HUES6 (cell line): ENCODE measurements around the gene ISLR.

Experiments used
- H3K27ac ChIP-seq: 2 replicates; pipeline ENCODE4 v1.7.0; 2013; ENCODE audit warnings: low read depth, mild to moderate bottlenecking, low read length, inconsistent platforms
- H3K27me3 ChIP-seq: 2 replicates; pipeline ENCODE4 v1.6.1; 2013; ENCODE audit warnings: low read length; ENCODE audit not compliant: control insufficient read depth, insufficient read depth
- H3K36me3 ChIP-seq: 2 replicates; pipeline ENCODE4 v1.6.1; 2013; ENCODE audit warnings: low read length; ENCODE audit not compliant: control insufficient read depth, insufficient read depth
- H3K4me1 ChIP-seq: 2 replicates; pipeline ENCODE4 v1.6.1; 2013; ENCODE audit warnings: low read length; ENCODE audit not compliant: control insufficient read depth, insufficient read depth
- H3K4me3 ChIP-seq: 2 replicates; pipeline ENCODE4 v1.5.1; 2013; ENCODE audit warnings: low read depth, low read length
- H3K9ac ChIP-seq: one replicate; pipeline ENCODE4 v1.6.1; 2013; ENCODE audit warnings: mild to moderate bottlenecking, low read length
- H3K9me3 ChIP-seq: 2 replicates; pipeline ENCODE4 v1.6.1; 2013; ENCODE audit warnings: low read depth, low read length; ENCODE audit not compliant: control insufficient read depth, insufficient read depth

Gene ISLR

DNA sequence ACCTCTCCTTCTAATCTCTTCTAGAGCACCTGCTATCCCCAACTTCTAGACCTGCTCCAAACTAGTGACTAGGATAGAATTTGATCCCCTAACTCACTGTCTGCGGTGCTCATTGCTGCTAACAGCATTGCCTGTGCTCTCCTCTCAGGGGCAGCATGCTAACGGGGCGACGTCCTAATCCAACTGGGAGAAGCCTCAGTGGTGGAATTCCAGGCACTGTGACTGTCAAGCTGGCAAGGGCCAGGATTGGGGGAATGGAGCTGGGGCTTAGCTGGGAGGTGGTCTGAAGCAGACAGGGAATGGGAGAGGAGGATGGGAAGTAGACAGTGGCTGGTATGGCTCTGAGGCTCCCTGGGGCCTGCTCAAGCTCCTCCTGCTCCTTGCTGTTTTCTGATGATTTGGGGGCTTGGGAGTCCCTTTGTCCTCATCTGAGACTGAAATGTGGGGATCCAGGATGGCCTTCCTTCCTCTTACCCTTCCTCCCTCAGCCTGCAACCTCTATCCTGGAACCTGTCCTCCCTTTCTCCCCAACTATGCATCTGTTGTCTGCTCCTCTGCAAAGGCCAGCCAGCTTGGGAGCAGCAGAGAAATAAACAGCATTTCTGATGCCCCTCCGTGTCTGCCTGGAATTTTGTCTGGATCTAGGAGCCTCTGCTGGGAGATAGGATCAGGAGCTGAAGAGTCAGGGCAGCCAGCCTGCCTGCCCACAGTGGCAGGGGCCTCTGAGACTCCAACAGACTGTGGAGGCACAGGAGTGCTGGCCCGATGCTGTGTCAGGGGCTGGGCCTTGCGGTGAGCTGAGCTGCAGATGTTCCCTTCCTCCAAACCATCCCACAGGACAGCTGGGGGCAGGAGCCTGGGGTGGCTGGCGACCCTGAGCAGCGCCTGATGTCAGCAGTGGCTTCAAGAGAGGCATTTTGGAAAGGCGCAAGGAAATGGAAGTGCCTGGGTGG, 3.0 kb downstream of the ISLR start:
- H3K27me3 ChIP-seq, result no peaks in the 10 kb centered on the region
- H3K27ac ChIP-seq, result no peak overlapping the region
- H3K9ac ChIP-seq, result no peak overlapping the region
- no peaks in the 10 kb centered on the region for H3K9me3 ChIP-seq
- H3K4me3 ChIP-seq, result no peak overlapping the region
- H3K4me1 ChIP-seq, result peaks cover 42% of the 10 kb centered on the region
- H3K36me3 ChIP-seq, result peaks cover 12% of the 10 kb centered on the region; the same call in 1 of the 2 replicates

DNA sequence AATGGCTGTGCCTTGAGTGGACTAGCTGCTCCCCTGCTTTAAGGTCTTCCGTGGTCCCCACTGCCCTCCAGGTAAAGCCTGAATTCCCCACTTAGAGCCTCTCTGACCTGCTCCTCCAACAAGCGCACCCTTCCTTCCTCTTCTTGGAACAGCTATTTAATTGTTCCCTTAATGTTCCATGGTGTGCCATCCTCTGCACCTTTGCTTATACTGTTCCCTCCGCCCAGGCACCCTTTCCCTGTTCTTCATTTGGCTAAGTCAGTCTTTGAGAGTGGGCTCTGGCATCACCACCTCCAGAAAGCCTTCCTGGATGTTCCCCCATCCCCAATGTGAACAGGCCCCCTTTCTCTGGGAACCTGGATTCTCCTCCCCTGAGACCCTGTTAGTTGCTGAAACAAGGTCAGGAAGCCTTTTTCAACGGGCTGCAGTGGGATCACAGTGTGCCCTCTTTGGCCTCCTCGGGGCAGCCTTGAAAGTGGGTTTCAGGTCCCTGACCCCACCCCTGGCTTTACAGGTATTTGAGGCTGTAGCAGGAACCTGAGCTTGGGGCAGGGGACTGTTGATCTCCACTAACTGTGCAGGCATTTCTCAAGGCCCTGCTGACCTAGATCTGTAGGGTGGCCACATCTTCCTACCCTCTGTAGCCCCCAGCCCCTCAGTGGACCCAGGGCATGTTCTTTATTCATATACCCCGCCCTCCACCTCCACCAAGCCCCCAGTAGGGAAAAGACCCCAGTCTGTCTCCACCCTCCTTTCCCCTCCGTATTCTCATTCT, 5.0 kb downstream of the ISLR start:
- no peak overlapping the region for H3K27ac ChIP-seq
- peaks cover 28% of the 10 kb centered on the region for H3K4me1 ChIP-seq
- H3K4me3 ChIP-seq, result no peak overlapping the region
- no peak overlapping the region for H3K9ac ChIP-seq
- no peaks in the 10 kb centered on the region for H3K27me3 ChIP-seq
- H3K9me3 ChIP-seq, result no peaks in the 10 kb centered on the region
- peaks cover 15% of the 10 kb centered on the region; the same call in 1 of the 2 replicates for H3K36me3 ChIP-seq

DNA sequence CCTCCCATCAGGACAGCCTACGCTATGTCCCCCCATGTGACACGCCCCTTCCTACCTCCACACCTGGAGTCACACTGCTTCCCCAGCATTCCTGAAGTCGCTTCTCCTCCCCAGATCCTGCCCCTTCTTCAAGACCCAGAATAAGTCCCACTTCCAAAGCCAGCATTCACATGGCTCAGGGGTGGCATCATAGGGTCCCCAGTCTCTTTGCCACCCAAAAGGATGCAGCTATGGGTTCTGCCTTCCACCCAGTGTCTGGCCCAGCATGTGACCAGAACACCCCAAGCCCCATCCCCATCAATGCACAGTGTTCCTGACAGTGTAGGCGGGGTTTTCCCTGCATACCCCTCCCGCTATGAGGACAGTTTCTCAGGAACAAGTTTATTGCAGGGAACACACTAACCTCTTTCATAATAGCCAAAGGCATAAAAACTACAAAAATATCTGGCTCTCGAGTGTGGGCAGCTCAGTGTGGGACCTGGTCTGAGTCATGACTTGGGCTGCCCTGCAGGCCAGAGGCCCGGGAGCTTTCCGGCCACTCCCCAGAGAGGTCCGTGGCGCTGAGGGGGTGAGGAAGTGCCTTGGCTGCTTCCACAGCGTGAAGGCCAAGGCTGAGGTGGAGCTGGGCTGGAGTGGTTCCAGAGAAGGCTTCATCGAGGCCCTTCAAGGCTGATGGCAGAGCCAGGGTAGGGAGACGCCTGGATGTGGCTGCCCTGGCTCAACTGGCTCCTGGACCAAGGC, 5.8 kb downstream of the ISLR start:
- Histone ChIP-seq H3K36me3 (peaks cover 15% of the 10 kb centered on the region; the same call in 1 of the 2 replicates), H3K4me3 (no peak overlapping the region), H3K9me3 (no peaks in the 10 kb centered on the region), H3K4me1 (peaks cover 22% of the 10 kb centered on the region; the same call in 1 of the 2 replicates), H3K27ac (no peak overlapping the region), H3K9ac (no peak overlapping the region), H3K27me3 (no peaks in the 10 kb centered on the region)

DNA sequence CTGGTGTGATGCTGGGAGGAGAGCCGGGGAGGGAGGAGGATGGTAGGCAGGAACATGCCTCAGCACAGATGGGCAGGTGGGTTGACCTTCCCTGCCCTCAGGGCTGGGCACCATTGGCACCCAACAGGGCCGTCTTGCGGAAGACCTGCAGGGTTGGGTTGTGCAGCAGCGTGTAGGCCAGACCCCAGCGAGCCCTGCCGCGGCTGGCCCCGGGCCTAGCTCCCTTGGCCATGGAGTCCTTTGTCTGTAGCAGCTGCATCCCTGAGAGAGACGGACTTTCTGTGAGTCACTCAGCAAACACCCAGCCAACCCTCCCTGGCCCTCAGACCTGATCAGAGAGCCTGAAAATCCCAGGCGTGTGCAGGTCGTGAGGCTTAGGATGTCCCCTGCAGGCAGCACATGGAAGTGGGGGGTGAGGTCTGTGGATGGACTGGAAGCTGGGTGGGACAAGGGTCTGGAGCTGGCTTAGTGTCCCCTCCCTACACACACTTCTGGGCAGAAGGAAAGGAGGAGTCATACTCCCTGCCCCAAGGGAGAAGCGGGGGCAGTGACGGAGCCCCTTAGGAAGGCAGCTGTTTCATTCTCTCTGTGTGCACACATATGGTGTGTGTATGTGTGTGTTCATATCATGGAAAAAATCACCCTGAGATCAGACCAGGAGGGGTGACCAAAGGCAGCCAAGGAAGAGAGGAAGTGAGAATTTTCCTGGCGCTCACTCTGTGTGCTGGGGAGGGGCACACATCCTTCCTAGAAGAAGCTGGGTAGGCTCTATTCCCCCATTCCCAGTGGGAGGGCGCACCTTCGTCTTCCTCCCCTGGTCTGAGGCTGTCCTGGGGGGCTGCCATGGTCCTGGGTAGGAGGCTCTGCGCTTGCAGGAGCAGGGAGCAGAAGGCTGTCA, 6.7 kb downstream of the ISLR start:
- Histone ChIP-seq H3K4me3 (no peak overlapping the region), H3K36me3 (peaks cover 15% of the 10 kb centered on the region; the same call in 1 of the 2 replicates), H3K27ac (no peak overlapping the region), H3K9me3 (no peaks in the 10 kb centered on the region), H3K9ac (no peak overlapping the region), H3K27me3 (no peaks in the 10 kb centered on the region), H3K4me1 (peaks cover 22% of the 10 kb centered on the region; the same call in 1 of the 2 replicates)

DNA sequence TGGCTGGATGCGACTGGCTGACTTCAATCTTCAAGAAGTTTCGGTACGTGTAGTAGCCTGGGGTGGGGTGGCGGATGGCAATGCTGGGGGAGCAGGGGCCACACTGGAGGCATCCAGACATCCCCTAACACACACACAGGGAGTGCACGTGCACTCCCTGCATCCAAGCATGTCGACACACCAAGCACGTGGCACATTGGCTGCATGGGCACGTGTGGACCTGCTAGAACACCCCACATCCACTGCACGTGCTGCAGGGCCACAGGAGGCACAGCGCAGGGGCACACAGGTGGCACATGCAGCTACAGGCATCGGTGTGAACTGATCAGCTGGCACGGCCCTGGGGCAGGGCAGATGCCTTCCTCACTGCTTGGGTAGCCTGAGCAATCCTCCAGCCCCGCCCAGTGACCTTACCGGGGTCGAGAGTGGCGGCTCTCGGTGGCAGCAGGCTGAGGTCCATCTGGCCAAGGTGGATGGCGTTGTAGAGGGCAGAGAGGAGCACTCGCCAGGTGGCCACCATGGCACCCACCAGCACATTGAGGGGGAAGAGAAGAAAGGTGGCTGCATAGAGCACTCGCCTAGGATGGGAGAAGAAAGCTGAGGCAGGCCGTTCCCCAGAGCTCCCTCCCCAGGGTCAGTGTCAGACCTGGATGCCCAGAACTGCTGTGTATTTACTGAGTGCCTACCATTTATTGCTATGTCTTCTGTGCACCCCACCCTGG, 7.5 kb downstream of the ISLR start:
- Histone ChIP-seq H3K4me1 (peaks cover 19% of the 10 kb centered on the region; the same call in 1 of the 2 replicates), H3K9me3 (no peaks in the 10 kb centered on the region), H3K4me3 (no peak overlapping the region), H3K27ac (no peak overlapping the region), H3K9ac (no peak overlapping the region), H3K27me3 (no peaks in the 10 kb centered on the region), H3K36me3 (peaks cover 15% of the 10 kb centered on the region; the same call in 1 of the 2 replicates)

DNA sequence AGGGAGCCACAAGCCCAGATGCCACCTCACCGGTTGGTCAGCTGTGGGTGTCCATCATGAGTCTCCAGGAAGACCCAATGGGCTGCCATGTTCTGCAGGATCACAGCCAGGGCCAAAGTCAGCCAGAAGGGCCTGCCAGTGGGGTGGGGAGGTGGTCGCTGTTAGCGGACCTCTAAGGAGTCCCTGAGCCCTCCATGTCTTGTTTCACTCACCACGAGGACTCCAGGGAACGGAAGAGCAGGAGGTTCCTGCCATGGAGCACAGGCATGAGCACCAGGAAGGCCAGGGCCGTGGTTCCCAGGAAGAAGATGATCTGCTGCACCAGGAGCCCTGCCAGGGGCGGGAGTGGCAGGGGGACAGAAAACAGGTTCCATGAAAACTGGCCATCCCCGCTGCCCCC, 8.6 kb downstream of the ISLR start:
- Histone ChIP-seq H3K9me3 (no peaks in the 10 kb centered on the region), H3K4me3 (no peak overlapping the region), H3K9ac (no peak overlapping the region), H3K36me3 (peaks cover 15% of the 10 kb centered on the region; the same call in 1 of the 2 replicates), H3K27me3 (no peaks in the 10 kb centered on the region), H3K4me1 (peaks cover 9% of the 10 kb centered on the region; the same call in 1 of the 2 replicates), H3K27ac (no peak overlapping the region)

DNA sequence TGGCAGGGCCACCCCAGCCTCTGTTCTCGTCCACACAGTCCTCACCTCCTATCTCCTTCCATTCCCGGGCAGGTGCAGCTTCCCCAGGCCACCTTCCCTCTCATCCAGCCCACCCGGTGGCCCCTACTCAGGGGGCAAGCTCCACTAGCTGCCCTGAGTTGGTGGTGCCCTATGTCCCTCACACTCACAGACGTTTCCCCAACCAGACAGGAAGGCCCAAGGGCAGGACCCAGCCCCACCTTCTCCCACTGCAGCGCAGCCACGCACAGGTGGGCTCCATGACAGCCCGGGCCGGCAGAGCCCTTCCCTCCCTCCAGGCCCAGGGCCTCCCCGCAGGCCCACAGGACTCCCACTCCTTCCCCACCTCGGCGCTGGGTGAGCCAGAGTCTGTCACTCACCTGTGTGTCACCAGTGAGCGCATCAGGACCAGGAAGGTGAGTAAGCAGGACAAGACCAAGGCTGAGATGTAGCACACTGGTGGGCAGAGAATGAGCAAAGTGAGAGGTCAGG, 11.1 kb downstream of the ISLR start:
- H3K27ac ChIP-seq, result no peak overlapping the region
- H3K9ac ChIP-seq, result no peak overlapping the region
- peaks cover 14% of the 10 kb centered on the region; the same call in 1 of the 2 replicates for H3K36me3 ChIP-seq
- no peaks in the 10 kb centered on the region; the same call in 1 of the 2 replicates for H3K4me1 ChIP-seq
- no peaks in the 10 kb centered on the region for H3K27me3 ChIP-seq
- H3K9me3 ChIP-seq, result no peaks in the 10 kb centered on the region
- no peak overlapping the region for H3K4me3 ChIP-seq

DNA sequence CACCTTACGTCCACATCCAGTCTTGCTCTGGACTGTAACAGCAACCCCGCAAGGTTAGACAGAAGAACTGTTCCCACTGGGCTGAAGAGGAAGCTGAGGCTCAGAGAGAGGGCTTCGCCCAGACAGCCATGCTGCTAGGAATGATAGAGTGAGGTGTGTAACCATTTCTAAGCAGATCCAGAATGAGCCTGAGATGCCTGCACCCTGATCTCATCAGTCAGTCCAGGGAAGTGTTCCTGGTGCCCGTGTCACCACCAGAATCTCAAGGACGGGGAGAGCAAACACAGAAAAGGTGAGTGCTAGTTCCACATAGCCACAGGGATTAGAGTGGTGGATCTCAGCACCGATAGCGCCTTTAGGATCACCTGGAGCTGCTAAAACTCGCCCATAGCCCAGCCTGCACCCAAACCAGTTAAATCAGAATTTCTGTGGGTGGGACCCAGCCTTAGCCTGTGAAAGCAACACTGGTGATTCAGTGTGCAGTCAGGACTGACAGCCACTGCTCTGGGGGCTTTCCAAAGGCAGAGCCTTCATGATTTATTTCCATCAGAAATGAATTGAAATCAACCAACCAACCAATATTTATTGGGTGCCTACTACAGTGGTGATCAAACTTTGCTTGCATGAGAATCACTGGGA, 12.3 kb downstream of the ISLR start:
- no peak overlapping the region for H3K4me3 ChIP-seq
- H3K4me1 ChIP-seq, result no peaks in the 10 kb centered on the region
- no peaks in the 10 kb centered on the region for H3K9me3 ChIP-seq
- peaks cover 7% of the 10 kb centered on the region; the same call in 1 of the 2 replicates for H3K36me3 ChIP-seq
- no peak overlapping the region for H3K27ac ChIP-seq
- H3K9ac ChIP-seq, result no peak overlapping the region
- no peaks in the 10 kb centered on the region for H3K27me3 ChIP-seq

DNA sequence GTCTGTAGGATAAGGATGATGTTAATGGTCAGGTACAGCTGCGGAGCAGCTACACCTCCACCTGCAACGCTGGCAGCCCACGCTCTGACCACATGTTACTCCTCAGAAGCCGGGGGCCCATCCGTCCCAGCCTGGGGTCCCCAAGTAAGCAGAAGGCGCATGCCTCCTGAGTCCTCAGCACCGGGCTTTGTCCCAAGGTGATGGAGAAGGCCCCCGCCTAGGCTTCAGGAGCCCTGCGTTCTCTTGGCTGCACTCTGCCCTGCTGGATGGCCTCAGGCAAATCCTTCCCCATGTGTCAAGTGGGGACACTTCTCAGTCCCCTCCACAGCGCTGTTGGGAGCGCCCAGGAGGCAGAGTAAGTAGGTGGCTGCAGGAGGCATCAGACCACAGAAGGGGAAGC, 14.7 kb downstream of the ISLR start:
- no peak overlapping the region for H3K9ac ChIP-seq
- H3K9me3 ChIP-seq, result no peaks in the 10 kb centered on the region
- H3K27ac ChIP-seq, result no peak overlapping the region
- no peaks in the 10 kb centered on the region for H3K4me1 ChIP-seq
- no peak overlapping the region for H3K4me3 ChIP-seq
- no peaks in the 10 kb centered on the region; the same call in 1 of the 2 replicates for H3K36me3 ChIP-seq
- no peaks in the 10 kb centered on the region for H3K27me3 ChIP-seq
